HG02623 (cell line): ENCODE results near the gene LCOR.
A peak's percentile ranks its signal among the peaks of the same experiment; 100 is the strongest.
"Not testable (repeated sequence)": the region's sequence is repeated elsewhere in the genome, so short reads cannot be mapped to it uniquely, and the experiment has no call there.

ENCODE experiments used
- ATAC-seq: cut with Tn5 transposase; IDR thresholded peaks from one replicate; pipeline ENCODE4 v1.9.1; 2021; ENCODE audit warnings: moderate library complexity; ENCODE audit not compliant: unreplicated experiment

LCOR gene

DNA sequence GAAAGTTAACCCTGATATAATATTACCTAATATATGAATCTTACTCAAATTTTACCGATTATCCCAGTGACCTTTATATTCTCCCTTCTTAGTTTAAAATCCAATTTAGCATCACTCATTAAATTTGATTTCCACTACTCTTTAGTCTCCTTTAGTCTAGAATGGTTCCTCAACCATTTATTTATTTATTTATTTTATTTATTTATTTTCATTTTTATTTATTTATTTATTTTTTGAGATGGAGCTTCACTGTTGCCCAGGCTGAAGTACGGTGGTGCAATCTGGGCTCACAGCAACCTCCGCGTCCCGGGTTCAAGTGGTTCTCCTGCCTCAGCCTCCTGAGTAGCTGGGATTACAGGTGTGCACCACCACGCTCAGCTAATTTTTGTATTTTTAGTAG is 92.8 kb downstream of the LCOR start:
- ATAC-seq, result no peak

- no peak for ATAC-seq
Measured at GRCh38 chr10:96930469-96930868, 98.4 kb downstream of the LCOR start.

DNA sequence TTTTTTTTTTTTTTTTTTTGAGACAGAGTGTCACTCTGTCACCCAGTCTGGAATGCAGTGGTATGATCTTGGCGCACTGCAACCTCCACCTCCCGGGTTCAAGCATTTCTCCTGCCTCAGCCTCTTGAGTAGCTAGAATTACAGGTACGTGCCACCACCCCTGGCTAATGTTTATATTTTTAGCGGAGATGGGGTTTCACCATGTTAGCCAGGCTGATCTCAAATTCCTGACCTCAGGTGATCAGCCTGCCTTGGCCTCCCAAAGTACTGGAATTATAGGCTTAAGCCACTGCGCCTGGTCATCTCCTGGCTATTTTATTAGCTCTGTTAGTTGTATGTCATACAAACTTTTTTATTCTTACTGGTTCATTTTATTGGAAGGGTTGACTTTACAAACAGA is 103.0 kb downstream of the LCOR start:
- no peak for ATAC-seq

DNA sequence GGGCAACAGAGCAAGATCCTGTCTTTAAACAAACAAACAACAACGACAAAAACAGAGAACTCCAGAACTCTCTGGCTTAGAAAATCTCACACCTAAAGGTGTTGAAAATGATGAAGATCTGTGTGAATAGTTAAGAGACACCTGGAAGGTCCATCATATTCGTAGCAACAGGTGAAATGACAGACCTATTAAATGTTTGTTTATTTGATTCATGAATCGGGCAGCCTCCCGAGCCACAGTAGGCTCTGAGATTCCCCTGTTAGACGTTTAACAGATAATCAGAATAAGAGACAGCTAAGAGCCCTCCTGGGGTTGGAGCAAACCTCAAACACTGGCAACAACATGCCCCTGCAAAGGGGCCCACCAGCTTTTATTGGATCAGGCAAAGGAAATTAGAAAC is 103.7 kb downstream of the LCOR start:
- no peak for ATAC-seq

DNA sequence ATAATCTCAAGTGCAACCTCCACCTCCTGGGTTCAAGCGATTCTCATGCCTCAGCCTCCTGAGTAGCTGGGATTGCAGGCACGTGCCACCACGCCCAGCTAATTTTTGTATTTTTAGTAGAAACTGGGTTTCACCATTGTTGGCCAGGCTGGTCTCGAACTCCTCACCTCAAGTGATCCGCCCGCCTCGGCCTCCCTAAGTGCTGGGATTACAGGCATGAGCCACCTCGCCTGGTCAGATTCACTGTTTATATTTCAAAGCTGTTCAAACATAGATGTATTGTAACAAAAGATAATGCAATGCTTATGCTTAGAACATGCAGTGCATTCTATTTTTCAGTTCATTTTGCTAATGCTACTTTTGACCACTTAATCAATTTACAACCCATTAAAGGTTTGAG is 111.1 kb downstream of the LCOR start:
- not testable (repeated sequence) for ATAC-seq

DNA sequence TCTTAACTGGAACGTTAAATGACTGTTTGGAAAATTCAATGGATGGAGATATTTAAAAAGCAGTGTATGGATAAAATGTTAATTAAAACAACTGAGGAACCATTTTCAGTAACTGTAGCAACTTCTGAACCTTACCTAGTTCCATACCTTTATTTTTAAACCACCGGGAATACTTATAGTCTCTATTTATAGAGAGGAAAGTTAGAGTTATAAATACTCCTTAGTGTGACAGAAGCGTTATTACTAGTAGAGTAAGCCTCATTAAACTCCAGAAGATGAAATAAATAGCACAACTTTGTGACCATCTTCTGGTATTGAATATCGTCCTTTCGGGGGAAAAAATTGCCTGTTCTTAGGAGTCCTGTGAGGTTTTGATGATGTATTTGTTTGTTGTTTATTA is 114.9 kb downstream of the LCOR start:
- no peak for ATAC-seq

- ATAC-seq, result no peak
Measured at GRCh38 chr10:96949039-96949683, 117.1 kb downstream of the LCOR start.

DNA sequence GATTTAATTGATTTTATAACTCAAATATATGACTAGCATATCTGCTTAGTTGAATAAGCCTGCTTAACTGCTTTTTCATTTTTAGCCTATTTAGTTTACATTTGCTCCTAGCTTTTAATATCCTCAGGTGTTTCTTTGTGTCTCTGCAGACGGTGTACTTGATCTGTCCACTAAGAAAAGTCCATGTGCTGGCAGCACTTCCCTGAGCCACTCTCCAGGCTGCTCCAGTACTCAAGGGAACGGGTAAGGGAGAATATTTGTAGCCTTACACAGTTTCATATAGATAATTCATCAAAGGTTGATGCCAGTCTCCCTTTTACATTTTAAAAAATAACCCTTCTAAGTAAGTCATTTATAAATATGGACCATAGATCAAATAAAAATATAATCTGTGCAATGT is 119.9 kb downstream of the LCOR start:
- ATAC-seq, result no peak

DNA sequence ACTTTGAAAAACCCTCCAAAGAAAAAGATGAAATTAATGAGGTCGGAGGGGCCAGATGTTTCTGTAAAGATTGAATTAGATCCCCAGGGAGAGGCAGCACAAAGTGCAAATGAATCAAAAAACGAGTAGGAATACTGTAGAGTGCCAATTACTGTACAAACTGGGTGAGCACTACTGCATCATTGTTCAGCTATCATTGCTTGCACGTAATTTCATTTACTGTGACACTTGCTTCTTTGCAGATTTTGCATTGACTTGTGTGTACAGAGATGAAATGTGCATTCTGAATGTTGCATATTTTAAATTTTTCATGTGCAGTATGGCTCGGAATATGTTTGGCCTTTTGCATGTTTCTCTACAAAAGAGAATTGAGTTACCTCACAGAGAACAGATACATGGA is 123.7 kb downstream of the LCOR start:
- ATAC-seq, result no peak

DNA sequence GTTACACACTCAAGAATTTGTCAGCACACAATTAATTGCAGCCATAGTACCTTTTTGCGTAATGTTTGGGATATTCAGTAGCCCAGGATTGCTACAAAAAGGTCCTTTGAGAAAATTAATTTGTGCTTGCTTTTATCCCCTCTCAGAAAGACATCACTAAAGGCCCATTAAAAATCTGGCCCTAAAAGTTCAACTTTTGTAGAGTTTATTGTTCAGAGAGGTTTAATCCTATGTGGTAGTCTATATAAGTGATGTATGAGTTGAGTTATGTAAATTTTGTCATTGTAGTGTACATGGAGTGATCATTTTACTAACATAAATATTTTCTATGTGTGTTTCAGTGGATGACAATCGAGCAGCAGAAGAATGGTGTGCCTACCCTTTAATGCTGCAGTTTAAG is 126.0 kb downstream of the LCOR start:
- no peak for ATAC-seq

- ATAC-seq, result no peak
Measured at GRCh38 chr10:96959733-96960132, 127.6 kb downstream of the LCOR start.

- no peak for ATAC-seq
Measured at GRCh38 chr10:96960872-96961271, 128.8 kb downstream of the LCOR start.

GRCh38 chr10:96964131-96964530 is 132.0 kb downstream of the LCOR start:
- no peak for ATAC-seq

GRCh38 chr10:96967847-96968246 is 135.7 kb downstream of the LCOR start:
- ATAC-seq, result no peak

- ATAC-seq, result no peak
Measured at GRCh38 chr10:96968682-96969423, 136.8 kb downstream of the LCOR start.

DNA sequence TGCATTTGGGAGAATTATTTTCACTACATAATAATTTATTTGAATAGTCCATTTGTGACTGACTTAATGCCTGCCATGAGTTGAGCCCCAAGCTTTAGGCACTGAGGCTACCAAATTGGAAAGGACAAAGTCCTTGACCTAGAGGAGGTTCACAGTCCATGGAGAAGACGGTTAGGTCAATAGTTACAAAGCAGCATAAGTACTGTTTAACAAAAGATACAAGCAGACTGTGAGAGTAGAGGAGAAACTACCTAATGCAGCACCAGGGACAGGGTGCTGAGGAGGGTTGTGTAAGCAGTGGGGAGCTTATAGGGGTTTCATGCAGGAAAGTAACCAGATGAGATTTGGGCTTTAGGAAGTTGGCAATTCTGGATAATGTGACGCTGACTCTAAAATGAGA is 139.2 kb downstream of the LCOR start:
- no peak for ATAC-seq

- ATAC-seq, result no peak
Measured at GRCh38 chr10:96972264-96972663, 140.2 kb downstream of the LCOR start.

DNA sequence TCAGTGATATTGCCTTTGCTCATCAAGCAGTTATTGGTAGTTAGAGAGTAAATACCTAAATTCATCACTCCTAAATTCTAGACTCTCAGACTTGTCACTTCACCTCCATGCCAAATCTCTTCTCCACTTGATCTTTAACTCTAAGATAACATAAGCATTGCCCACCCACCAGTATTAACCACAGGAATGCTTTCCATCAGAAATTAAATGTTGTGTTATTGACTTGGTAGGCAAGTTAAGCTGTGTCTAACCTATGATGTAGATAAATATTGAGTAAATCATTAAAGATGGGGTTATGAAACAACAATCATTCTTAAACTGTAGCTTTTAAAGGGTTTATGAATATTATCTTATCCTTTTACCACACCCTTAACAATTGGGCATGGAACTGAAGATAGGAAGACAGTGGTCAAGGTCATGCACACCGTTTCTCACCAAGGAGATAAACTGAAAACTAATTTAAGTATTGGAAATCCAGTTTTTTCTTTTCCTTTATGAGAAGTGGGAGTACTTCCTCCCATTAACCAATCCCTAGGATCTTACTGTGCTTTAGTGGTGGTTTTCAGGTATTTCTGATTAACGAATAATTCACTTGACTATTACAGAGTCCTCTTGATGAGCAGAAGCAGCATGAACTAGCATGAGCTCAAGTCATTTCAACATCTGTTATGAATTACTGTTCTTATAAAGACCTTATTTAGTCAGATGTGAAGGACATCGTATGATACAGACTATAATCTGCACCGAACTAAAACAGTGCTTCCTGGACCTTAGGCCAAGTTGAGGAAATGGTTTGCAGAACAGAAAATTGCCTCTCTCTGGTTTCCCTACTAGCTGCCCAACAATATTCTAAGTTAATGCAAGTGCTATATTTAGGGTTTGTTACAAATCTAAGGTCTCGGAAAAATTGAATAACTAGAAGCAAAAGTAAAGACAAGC is 142.0 kb downstream of the LCOR start:
- ATAC-seq, result no peak

DNA sequence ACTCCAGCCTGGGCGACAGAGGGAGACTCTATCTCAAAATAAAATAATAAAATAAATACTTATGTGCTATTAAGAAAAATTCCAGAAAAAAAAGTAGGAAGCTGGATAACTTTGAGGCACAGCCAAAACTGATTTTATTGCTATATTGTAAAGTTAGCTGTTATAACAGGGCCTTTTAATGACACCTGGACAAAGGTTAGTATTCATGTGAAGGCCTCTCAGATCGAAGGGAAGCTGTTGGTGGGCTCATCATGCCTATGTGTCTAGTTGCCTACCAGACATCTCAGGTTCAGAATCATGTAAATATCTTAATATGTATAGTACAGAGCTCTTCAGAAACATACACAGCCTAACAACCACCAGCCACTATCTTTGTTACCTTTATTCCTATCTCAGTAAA is 143.0 kb downstream of the LCOR start:
- no peak for ATAC-seq

DNA sequence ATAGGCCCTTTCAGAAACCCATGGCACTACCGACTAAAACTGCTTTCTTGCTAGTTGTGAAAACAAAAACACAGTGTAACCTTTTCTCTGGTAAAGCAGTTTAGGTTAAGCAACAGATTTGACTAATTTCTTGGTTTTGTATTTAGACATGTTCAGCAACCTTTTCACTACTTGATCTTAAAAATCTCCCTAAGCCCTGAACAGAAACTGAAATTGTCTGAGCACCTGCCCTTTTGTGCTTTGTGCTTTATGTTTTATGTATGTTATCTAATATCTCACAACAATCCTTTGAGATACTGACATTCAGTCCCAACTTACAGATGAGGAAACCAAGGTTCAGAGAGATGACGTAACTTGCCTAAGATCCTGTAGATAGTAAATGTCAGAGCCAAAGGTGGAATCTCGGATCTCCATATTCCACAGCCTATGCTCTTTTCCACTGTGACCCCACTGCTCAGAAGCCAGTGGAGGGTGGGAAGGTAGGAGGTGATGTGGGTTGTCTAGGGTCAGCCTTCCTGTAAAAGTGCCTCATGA is 146.6 kb downstream of the LCOR start:
- peak; percentile 64 for ATAC-seq

- no peak for ATAC-seq
Measured at GRCh38 chr10:96982149-96982930, 150.2 kb downstream of the LCOR start.
